ENCODE results near the gene PTGS2. TPM values are rescaled to one million over a fixed set of nuclear protein-coding genes. Genes with fewer than 3 reads are reported as not detected.

PTGS2 gene
- total RNA-seq, 2 experiments from 2014 or later: not detected

GRCh38 chr1:186717286-186717685 is 37.1 kb upstream of the PTGS2 start:
- H3K79me2 ChIP-seq (ENCODE audit: insufficient read depth, low read depth, low read length): no peaks in the 10 kb centered on the region
- no peak for TF ChIP-seq EZH2phosphoT487 (IDR thresholded peaks at IDR 0.05; ENCODE audit: borderline replicate concordance, low read depth, low read length)
- TF ChIP-seq, protein P1, sequence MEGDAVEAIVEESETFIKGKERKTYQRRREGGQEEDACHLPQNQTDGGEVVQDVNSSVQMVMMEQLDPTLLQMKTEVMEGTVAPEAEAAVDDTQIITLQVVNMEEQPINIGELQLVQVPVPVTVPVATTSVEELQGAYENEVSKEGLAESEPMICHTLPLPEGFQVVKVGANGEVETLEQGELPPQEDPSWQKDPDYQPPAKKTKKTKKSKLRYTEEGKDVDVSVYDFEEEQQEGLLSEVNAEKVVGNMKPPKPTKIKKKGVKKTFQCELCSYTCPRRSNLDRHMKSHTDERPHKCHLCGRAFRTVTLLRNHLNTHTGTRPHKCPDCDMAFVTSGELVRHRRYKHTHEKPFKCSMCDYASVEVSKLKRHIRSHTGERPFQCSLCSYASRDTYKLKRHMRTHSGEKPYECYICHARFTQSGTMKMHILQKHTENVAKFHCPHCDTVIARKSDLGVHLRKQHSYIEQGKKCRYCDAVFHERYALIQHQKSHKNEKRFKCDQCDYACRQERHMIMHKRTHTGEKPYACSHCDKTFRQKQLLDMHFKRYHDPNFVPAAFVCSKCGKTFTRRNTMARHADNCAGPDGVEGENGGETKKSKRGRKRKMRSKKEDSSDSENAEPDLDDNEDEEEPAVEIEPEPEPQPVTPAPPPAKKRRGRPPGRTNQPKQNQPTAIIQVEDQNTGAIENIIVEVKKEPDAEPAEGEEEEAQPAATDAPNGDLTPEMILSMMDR (conservative IDR thresholded peaks at IDR 0.05; ENCODE audit: low read length): no peak
- no peak overlapping the region for H3K4me3 ChIP-seq (ENCODE audit: low read depth, low read length, poor library complexity, severe bottlenecking)
- intact Hi-C loops (cut with micrococcal nuclease; ENCODE audit: unreplicated experiment): no loop called here
- H2AFZ ChIP-seq (ENCODE audit: low read length): no peak overlapping the region
- H4K20me1 ChIP-seq (ENCODE audit: insufficient read depth, low read length): no peaks in the 10 kb centered on the region
- POLR2A ChIA-PET: interaction anchor here (0.5 to 1.0 kb wide), 3 partner anchors 15 to 299 kb away, joined by 3 to 5 read pairs (median 5); no protein-coding TSS in a partner anchor
- H3K27ac ChIP-seq (ENCODE audit: low read depth, low read length, poor library complexity, severe bottlenecking): no peak overlapping the region
- H3K9me3 ChIP-seq (ENCODE audit: low read length): no peaks in the 10 kb centered on the region
- CTCF ChIA-PET (ENCODE audit: unreplicated experiment): no interaction called here
- H3K4me1 ChIP-seq (ENCODE audit: insufficient read depth, low read length, poor library complexity, severe bottlenecking): no peaks in the 10 kb centered on the region
- H3K4me2 ChIP-seq (ENCODE audit: low read length): no peak overlapping the region
- no TSS peak for BruUV-seq (replicated peaks)
- no peaks in the 10 kb centered on the region for H3K9me2 ChIP-seq (ENCODE audit: insufficient read depth, low read length)
- H3K36me3 ChIP-seq (ENCODE audit: insufficient read depth, low read length): no peaks in the 10 kb centered on the region
- no peak for DNase-seq (ENCODE audit: low spot score)

GRCh38 chr1:186715887-186716809 is 35.9 kb upstream of the PTGS2 start:
- Histone ChIP-seq H3K36me3 (ENCODE audit: insufficient read depth, low read length) (no peaks in the 10 kb centered on the region), H3K4me2 (ENCODE audit: low read length) (no peak overlapping the region), H2AFZ (ENCODE audit: low read length) (no peak overlapping the region), H3K9me3 (ENCODE audit: low read length) (no peaks in the 10 kb centered on the region), H3K27ac (ENCODE audit: low read depth, low read length, poor library complexity, severe bottlenecking) (no peak overlapping the region), H3K9me2 (ENCODE audit: insufficient read depth, low read length) (no peaks in the 10 kb centered on the region), H3K4me1 (ENCODE audit: insufficient read depth, low read length, poor library complexity, severe bottlenecking) (no peaks in the 10 kb centered on the region), H3K4me3 (ENCODE audit: low read depth, low read length, poor library complexity, severe bottlenecking) (no peak overlapping the region), H3K79me2 (ENCODE audit: insufficient read depth, low read depth, low read length) (no peaks in the 10 kb centered on the region), H4K20me1 (ENCODE audit: insufficient read depth, low read length) (no peaks in the 10 kb centered on the region)
- ChIA-PET POLR2A (no interaction called here), CTCF (ENCODE audit: unreplicated experiment) (no interaction called here)
- intact Hi-C loops (cut with micrococcal nuclease; ENCODE audit: unreplicated experiment): no loop called here
- no peak for DNase-seq (ENCODE audit: low spot score)
- BruUV-seq (replicated peaks): no TSS peak
- no peak for TF ChIP-seq EZH2phosphoT487 (IDR thresholded peaks at IDR 0.05; ENCODE audit: borderline replicate concordance, low read depth, low read length)
- TF ChIP-seq, protein P1 (conservative IDR thresholded peaks at IDR 0.05; ENCODE audit: low read length): no peak

GRCh38 chr1:186710696-186711095 is 30.5 kb upstream of the PTGS2 start:
- Histone ChIP-seq H2AFZ (ENCODE audit: low read length) (no peak overlapping the region), H3K4me3 (ENCODE audit: low read depth, low read length, poor library complexity, severe bottlenecking) (no peak overlapping the region), H3K27ac (ENCODE audit: low read depth, low read length, poor library complexity, severe bottlenecking) (no peak overlapping the region), H3K36me3 (ENCODE audit: insufficient read depth, low read length) (no peaks in the 10 kb centered on the region), H3K4me1 (ENCODE audit: insufficient read depth, low read length, poor library complexity, severe bottlenecking) (no peaks in the 10 kb centered on the region), H3K9me2 (ENCODE audit: insufficient read depth, low read length) (no peaks in the 10 kb centered on the region), H4K20me1 (ENCODE audit: insufficient read depth, low read length) (no peaks in the 10 kb centered on the region), H3K9me3 (ENCODE audit: low read length) (no peaks in the 10 kb centered on the region), H3K79me2 (ENCODE audit: insufficient read depth, low read depth, low read length) (no peaks in the 10 kb centered on the region), H3K4me2 (ENCODE audit: low read length) (no peak overlapping the region)
- intact Hi-C loops (cut with micrococcal nuclease; ENCODE audit: unreplicated experiment): no loop called here
- ChIA-PET POLR2A (no interaction called here), CTCF (ENCODE audit: unreplicated experiment) (no interaction called here)
- BruUV-seq (replicated peaks): no TSS peak
- no peak for DNase-seq (ENCODE audit: low spot score)
- no peak for TF ChIP-seq EZH2phosphoT487 (IDR thresholded peaks at IDR 0.05; ENCODE audit: borderline replicate concordance, low read depth, low read length)
- TF ChIP-seq, protein P1 (conservative IDR thresholded peaks at IDR 0.05; ENCODE audit: low read length): no peak
